Measurements from ENCODE around the gene HJURP. TPM values are rescaled to one million over a fixed set of nuclear protein-coding genes. Genes with fewer than 3 reads are reported as not detected.

The HJURP gene
- total RNA-seq, 1 experiment from 2014 or later, result 49.7 TPM

GRCh38 chr2:233844836-233845235 lies 9.5 kb downstream of the HJURP start:
- Histone ChIP-seq H4K91ac (ENCODE audit: insufficient read length, low read depth, low read length) (no peak overlapping the region), H2BK5ac (ENCODE audit: insufficient read length, low read length) (no peak overlapping the region), H3K79me1 (ENCODE audit: insufficient read depth, low read depth, low read length, poor library complexity, severe bottlenecking) (peaks cover 5% of the 10 kb centered on the region), H3K79me2 (ENCODE audit: insufficient read depth, low read length) (peaks cover 15% of the 10 kb centered on the region; the same call in 1 of the 2 replicates), H2BK120ac (ENCODE audit: low read depth, low read length, poor library complexity, severe bottlenecking) (no peak overlapping the region), H3K56ac (ENCODE audit: insufficient read length, low read depth, low read length) (no peak overlapping the region), H3K27ac (ENCODE audit: insufficient read length, low read depth, low read length) (no peak overlapping the region), H3K14ac (ENCODE audit: insufficient read depth, low read length) (no peak overlapping the region), H2BK15ac (ENCODE audit: low read depth, low read length) (no peak overlapping the region), H2BK20ac (ENCODE audit: low read depth, low read length, poor library complexity, severe bottlenecking) (no peak overlapping the region), H3K18ac (ENCODE audit: insufficient read length, low read depth, low read length) (no peak overlapping the region), H3T11ph (ENCODE audit: low read length) (no peak overlapping the region), H3K23me2 (ENCODE audit: insufficient read length, low read depth, low read length, poor library complexity, severe bottlenecking) (no peaks in the 10 kb centered on the region), H4K8ac (replicated peaks; ENCODE audit: insufficient read length, low read depth, low read length) (no peak overlapping the region), H3K23ac (ENCODE audit: insufficient read length, low read depth, low read length) (no peak overlapping the region), H3K27me3 (ENCODE audit: insufficient read depth, low read length) (no peaks in the 10 kb centered on the region), H4K5ac (ENCODE audit: insufficient read length, low read depth, low read length) (no peak overlapping the region), H3K9ac (ENCODE audit: extremely low read depth, insufficient read length, low read length) (no peak overlapping the region), H4K20me1 (ENCODE audit: control insufficient read depth, insufficient read depth, insufficient read length) (no peaks in the 10 kb centered on the region), H2AK5ac (ENCODE audit: insufficient read length, low read length) (no peak overlapping the region), H3K9me3 (ENCODE audit: control insufficient read depth, low read depth, low read length) (no peaks in the 10 kb centered on the region), H3K4me2 (ENCODE audit: insufficient read depth, insufficient read length, low read length) (no peak overlapping the region), H3K4ac (ENCODE audit: low read depth, low read length) (no peak overlapping the region), H3K4me1 (ENCODE audit: insufficient read depth, low read length) (no peaks in the 10 kb centered on the region), H2AFZ (ENCODE audit: low read length) (no peak overlapping the region), H2BK12ac (ENCODE audit: insufficient read length, low read depth, low read length) (no peak overlapping the region)
- Mint-ChIP-seq H3K27me3 (ENCODE audit: low read depth) (no peaks in the 10 kb centered on the region), H3K36me3 (ENCODE audit: insufficient read depth in 1 of 3, low read depth in 3 of 3) (peaks cover 85 to 100% (median 96%) of the 10 kb centered on the region in 3 experiments), H3K4me3 (no peak overlapping the region), H3K9me3 (no peaks in the 10 kb centered on the region), H3K27ac (no peak overlapping the region), H3K4me1 (peaks cover 8 to 13% of the 10 kb centered on the region in 2 experiments)
- TF ChIP-seq CTCF (conservative IDR thresholded peaks at IDR 0.05), result no peak
- no CpG with 5 or more reads among the region's 3 CpGs for whole genome bisulfite sequencing (ENCODE audit: extremely low coverage, insufficient read length, low lambda C conversion rate)
- DNase-seq, result no peak

Data from H9 (cell line).